Right hindlimb (tissue), 1 donor: Measurements from ENCODE around the gene USP48.
"Not testable (repeated sequence)": the region's sequence is repeated elsewhere in the genome, so short reads cannot be mapped to it uniquely, and the experiment has no call there.

Experiments
- DNase-seq: peaks from one replicate; pipeline ENCODE4 v3.0.0-alpha.2; 2018

Gene USP48

GRCh38 chr1:21774835-21775549 lies 8.0 kb downstream of the USP48 start:
- DNase-seq = no peak

GRCh38 chr1:21773585-21773984 lies 9.4 kb downstream of the USP48 start:
- DNase-seq = no peak

GRCh38 chr1:21771672-21772071 lies 11.3 kb downstream of the USP48 start:
- DNase-seq = not testable (repeated sequence)

- not testable (repeated sequence) for DNase-seq
Measured at GRCh38 chr1:21770602-21771001, 12.3 kb downstream of the USP48 start.

GRCh38 chr1:21770201-21770600 lies 12.7 kb downstream of the USP48 start:
- DNase-seq = no peak

- DNase-seq = not testable (repeated sequence)
Measured at GRCh38 chr1:21767106-21767505, 15.8 kb downstream of the USP48 start.

GRCh38 chr1:21766210-21766609 lies 16.7 kb downstream of the USP48 start:
- DNase-seq = no peak

GRCh38 chr1:21764615-21765423 lies 18.1 kb downstream of the USP48 start:
- DNase-seq = no peak

GRCh38 chr1:21763694-21764419 lies 19.1 kb downstream of the USP48 start:
- DNase-seq = no peak

- no peak for DNase-seq
Measured at GRCh38 chr1:21763236-21763635, 19.7 kb downstream of the USP48 start.

GRCh38 chr1:21762022-21762404 lies 20.9 kb downstream of the USP48 start:
- no peak for DNase-seq

- no peak for DNase-seq
Measured at GRCh38 chr1:21761052-21761451, 21.9 kb downstream of the USP48 start.

GRCh38 chr1:21759818-21760217 lies 23.1 kb downstream of the USP48 start:
- DNase-seq = no peak

- DNase-seq = no peak
Measured at GRCh38 chr1:21759182-21759581, 23.8 kb downstream of the USP48 start.

- DNase-seq = no peak
Measured at GRCh38 chr1:21758614-21759013, 24.3 kb downstream of the USP48 start.

- no peak for DNase-seq
Measured at GRCh38 chr1:21756393-21757089, 26.4 kb downstream of the USP48 start.

GRCh38 chr1:21755067-21755466 lies 27.9 kb downstream of the USP48 start:
- DNase-seq = no peak

- no peak for DNase-seq
Measured at GRCh38 chr1:21754583-21754982, 28.4 kb downstream of the USP48 start.

GRCh38 chr1:21752186-21752585 lies 30.8 kb downstream of the USP48 start:
- DNase-seq = no peak

- no peak for DNase-seq
Measured at GRCh38 chr1:21751281-21751680, 31.7 kb downstream of the USP48 start.

GRCh38 chr1:21750841-21751240 lies 32.1 kb downstream of the USP48 start:
- no peak for DNase-seq

GRCh38 chr1:21749859-21750468 lies 33.0 kb downstream of the USP48 start:
- no peak for DNase-seq

GRCh38 chr1:21749109-21749508 lies 33.8 kb downstream of the USP48 start:
- no peak for DNase-seq
